GM12872 (cell line): ENCODE results near the gene PRKCH.

Experiments
- TF ChIP-seq, protein P1 (sequence below): IDR thresholded peaks from 3 replicates; pipeline ENCODE4 v1.5.1; 2011; ENCODE audit warnings: low read depth, mild to moderate bottlenecking, low read length, moderate library complexity; ENCODE audit not compliant: insufficient read depth

The PRKCH gene

DNA sequence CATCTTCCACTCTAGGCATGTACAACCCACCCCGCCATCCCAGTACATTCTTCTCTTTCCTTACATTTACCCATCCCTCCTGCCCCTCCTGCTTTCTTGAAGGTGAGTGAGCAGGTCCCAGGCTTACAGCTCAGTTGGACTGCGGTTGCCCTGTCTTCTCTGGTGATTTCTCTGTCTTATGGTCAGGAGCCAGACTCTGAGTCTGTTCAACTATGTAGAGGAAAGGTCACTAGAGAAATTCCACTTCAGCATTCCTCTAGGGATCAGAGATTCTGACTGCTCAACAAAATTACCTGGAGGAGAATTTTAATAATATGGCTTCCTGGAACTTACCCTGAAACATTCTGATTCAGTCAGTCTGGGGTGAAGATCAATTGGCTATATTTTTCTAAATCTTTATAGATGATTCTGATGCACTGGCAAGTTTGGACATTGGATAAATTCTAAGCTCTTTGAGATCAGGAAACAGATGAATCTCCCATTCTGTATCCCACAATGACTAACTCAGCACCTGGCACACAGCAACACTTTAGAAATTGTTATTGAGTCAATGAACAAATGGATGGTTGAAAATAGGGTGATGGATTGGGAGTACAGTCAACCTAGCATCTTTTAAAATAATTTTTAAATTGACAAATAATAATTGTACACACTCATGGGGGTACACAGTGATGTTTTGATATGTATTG is 245.3 kb downstream of the PRKCH start:
- TF ChIP-seq, protein P1, sequence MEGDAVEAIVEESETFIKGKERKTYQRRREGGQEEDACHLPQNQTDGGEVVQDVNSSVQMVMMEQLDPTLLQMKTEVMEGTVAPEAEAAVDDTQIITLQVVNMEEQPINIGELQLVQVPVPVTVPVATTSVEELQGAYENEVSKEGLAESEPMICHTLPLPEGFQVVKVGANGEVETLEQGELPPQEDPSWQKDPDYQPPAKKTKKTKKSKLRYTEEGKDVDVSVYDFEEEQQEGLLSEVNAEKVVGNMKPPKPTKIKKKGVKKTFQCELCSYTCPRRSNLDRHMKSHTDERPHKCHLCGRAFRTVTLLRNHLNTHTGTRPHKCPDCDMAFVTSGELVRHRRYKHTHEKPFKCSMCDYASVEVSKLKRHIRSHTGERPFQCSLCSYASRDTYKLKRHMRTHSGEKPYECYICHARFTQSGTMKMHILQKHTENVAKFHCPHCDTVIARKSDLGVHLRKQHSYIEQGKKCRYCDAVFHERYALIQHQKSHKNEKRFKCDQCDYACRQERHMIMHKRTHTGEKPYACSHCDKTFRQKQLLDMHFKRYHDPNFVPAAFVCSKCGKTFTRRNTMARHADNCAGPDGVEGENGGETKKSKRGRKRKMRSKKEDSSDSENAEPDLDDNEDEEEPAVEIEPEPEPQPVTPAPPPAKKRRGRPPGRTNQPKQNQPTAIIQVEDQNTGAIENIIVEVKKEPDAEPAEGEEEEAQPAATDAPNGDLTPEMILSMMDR = no peak

DNA sequence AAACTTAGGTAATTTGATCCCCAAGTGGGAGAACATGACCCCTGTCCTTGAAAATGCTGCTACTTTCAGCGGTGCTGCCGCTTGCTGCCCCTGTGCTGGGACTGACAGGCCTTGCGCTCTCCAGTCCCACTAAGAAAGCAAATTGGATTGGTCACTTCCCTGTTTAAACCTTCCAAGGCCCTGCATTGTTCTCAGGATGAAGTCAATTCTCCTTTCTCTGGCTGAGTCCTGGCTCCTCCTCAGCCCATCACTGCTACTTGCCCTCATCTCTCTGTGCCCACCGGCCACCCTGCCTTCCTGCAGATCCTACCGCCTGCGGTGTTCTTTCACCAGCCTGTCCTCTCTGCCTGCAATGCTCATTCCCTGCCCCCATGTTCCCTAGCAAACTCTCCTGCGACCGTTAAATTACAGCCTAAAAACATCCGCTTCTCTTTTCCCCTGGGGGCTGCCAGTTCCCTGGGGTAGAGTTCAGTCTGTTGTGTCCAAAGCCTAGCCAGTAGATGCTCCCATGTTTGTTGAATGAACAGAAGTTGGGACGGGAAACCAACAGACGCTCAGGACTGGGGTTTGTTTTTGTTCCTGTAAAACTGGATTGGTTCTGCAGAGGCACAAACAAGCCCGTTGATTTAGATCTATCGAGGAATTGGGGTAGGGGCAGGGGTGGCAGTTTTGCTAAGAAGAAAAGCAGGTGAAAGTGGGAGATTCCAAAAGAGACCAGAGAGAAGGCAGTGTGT is 246.6 kb downstream of the PRKCH start:
- TF ChIP-seq, protein P1 = no peak; the same call in 2 of the 3 replicates

DNA sequence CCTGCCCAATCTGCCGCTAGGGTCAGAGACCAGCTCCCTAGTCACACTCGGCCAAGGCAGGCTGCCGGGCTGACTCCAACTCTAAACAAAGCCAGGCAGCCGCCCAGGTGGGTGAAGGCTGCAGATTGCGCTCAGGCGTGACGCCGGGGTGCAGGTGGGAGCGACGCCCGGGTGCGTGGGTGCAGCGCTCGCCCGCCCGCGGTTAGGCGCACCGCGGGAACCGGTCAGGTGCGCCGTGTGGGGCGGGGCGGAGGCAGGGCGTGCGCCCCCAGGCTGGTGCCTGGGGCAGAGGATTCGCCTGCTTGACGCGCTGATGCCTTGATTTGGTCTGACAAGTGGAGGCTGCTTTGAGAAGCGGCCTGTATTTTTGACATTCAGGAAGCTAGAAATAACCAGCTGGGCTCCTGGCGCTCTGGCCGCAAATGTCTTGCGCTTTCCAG is 247.2 kb downstream of the PRKCH start:
- TF ChIP-seq, protein P1 = peak; percentile 41; the same call in 1 of the 3 replicates

DNA sequence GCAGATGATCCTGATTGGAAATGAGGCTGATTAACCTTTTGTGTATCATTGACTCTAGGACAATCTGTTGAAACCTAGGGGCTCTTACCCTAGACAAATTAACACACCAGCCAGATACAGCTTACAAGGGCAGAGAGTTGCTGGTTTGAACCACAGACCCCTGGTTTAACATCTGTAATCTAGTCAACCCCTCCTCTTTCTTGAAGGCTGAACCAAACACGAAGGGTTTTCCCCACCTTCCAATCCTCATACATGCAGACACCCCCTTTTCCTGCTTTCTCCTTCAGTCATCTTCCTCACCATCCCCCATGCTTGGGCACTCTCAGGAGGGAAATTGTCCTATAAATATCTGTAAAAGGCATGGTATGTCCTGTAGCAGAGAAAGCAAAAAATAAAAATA is 247.9 kb downstream of the PRKCH start:
- TF ChIP-seq, protein P1 = no peak

DNA sequence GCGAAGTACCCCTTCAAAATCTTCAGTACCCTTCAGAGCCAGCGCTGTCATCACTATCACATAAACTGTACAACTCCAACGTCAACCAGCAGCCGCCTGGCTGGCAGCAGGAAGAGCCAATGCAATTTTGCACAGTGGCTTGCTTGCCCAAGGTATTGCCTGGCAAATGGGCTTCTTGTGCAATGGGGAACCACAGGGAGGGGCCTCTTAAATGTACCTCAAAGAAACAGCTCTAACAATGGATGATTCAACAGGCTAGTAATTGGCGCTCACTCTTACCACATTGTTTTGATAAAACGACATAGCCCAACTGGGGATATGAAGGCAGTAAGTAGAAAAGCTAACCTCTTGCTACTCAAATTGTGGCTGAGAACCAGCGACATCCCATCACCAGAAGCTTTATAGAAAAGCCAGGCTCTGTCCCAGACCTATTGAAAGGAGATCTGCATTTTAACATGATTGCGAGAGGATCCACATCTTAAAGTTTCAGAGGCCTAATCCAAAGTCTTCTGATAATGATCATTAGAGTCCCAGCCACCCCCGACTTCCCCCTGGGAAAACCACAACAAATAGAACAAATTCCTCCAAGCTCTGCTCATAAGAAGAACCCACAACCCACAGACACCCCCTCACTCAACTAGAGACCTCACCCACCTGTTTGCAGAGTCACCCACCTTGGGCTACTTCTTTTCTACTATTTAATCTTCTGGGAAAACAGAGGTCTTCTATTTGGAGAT is 248.6 kb downstream of the PRKCH start:
- TF ChIP-seq, protein P1 = no peak

DNA sequence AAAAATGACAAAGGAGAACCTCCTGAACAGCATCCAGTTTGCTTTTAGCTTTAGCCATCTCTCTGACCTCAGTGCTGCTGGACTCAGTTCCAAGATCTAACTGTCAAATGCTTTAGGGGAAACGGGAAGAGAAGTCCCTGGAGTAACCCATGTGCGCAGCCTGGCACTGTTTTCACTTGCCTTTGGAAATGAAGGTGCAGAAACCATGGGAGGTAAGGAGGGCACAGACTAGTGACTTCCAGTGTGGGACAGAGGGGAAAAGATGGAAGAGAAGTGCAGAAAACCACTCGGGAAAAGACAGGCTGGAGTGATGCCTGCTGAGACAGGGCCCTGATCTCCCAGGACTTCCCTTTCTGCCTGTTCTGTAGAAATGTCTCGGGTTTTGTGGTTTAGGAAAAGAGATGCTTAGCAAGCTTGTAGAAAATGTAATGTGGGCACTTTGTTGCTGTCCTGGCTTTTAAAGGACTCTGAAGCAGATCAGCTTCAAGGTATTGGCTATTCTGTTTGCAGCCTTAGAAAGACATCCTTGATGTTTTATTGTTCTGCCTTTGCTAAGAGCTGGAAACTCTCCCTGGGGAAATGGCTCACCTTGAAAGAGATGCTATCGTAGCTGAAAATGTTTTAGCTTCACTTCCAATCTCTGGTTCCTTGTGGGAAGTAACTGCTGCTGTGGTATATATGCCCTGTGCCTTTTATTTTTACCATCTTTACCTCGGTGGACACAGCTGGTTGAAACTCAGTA is 249.3 kb downstream of the PRKCH start:
- TF ChIP-seq, protein P1 = no peak
